Measurements from ENCODE around the gene GIT2.

The GIT2 gene

DNA sequence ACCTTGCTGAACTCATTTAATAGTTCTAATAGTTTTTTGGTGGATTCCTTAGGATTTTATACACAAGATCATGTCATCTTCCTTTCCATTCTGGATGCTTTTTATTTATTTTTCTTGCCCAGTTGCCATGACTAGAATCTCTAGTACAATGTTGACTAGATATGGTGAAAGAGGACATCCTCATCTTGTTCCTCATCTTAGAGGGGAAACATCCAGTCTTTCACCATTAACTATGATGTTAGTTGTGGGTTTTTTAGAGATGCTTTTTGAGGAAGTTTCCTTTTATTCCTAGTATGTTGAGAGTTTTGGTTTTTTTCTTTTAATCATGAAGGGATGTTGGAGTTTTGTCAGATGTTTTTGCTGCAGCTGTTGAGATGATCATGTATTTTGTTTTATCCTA, 11.7 kb upstream of the GIT2 start (continued):
- TF ChIP-seq, protein P1, sequence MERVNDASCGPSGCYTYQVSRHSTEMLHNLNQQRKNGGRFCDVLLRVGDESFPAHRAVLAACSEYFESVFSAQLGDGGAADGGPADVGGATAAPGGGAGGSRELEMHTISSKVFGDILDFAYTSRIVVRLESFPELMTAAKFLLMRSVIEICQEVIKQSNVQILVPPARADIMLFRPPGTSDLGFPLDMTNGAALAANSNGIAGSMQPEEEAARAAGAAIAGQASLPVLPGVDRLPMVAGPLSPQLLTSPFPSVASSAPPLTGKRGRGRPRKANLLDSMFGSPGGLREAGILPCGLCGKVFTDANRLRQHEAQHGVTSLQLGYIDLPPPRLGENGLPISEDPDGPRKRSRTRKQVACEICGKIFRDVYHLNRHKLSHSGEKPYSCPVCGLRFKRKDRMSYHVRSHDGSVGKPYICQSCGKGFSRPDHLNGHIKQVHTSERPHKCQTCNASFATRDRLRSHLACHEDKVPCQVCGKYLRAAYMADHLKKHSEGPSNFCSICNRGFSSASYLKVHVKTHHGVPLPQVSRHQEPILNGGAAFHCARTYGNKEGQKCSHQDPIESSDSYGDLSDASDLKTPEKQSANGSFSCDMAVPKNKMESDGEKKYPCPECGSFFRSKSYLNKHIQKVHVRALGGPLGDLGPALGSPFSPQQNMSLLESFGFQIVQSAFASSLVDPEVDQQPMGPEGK (tag by site-specific recombination; IDR thresholded peaks at IDR 0.05): no peak
- TF ChIP-seq ZBTB8A (tag by site-specific recombination; IDR thresholded peaks at IDR 0.05) (no peak), PRDM6 (tag by site-specific recombination; IDR thresholded peaks at IDR 0.05) (no peak), KLF9 (tag by site-specific recombination; IDR thresholded peaks at IDR 0.05; ENCODE audit: low read depth) (no peak), ZNF621 (tag by site-specific recombination; IDR thresholded peaks at IDR 0.05) (no peak), ZNF202 (tag by site-specific recombination; IDR thresholded peaks at IDR 0.05; ENCODE audit: borderline replicate concordance) (no peak)

- POLR2A ChIA-PET: no interaction called here
- Histone ChIP-seq H3K36me3 (ENCODE audit: control insufficient read depth in 2 of 2, insufficient read depth in 1 of 2, low read length in 2 of 2) (peaks cover 0 to 10% of the 10 kb centered on the region in 2 experiments; a peak in 1 of 3 replicates), H3K9me3 (ENCODE audit: control insufficient read depth, insufficient read depth, low read depth, low read length) (no peaks in the 10 kb centered on the region), H3K27ac (ENCODE audit: extremely low read depth, low read depth, low read length) (no peak overlapping the region), H3K4me1 (ENCODE audit: control insufficient read depth, insufficient read depth, low read length) (no peaks in the 10 kb centered on the region), H3K4me3 (ENCODE audit: low read depth, low read length) (no peak overlapping the region)
- CTCF ChIA-PET: no interaction called here
- no peak for TF ChIP-seq REPIN1 (tag by site-specific recombination; IDR thresholded peaks at IDR 0.05; ENCODE audit: low read depth)
- TF ChIP-seq, protein P2, sequence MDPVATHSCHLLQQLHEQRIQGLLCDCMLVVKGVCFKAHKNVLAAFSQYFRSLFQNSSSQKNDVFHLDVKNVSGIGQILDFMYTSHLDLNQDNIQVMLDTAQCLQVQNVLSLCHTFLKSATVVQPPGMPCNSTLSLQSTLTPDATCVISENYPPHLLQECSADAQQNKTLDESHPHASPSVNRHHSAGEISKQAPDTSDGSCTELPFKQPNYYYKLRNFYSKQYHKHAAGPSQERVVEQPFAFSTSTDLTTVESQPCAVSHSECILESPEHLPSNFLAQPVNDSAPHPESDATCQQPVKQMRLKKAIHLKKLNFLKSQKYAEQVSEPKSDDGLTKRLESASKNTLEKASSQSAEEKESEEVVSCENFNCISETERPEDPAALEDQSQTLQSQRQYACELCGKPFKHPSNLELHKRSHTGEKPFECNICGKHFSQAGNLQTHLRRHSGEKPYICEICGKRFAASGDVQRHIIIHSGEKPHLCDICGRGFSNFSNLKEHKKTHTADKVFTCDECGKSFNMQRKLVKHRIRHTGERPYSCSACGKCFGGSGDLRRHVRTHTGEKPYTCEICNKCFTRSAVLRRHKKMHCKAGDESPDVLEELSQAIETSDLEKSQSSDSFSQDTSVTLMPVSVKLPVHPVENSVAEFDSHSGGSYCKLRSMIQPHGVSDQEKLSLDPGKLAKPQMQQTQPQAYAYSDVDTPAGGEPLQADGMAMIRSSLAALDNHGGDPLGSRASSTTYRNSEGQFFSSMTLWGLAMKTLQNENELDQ (tag by site-specific recombination; IDR thresholded peaks at IDR 0.05; ENCODE audit: low read depth): no peak
- no peak for TF ChIP-seq SETDB1 (IDR thresholded peaks at IDR 0.05; ENCODE audit: insufficient read length, low read length)
- no peak for TF ChIP-seq ZNF501 (tag by site-specific recombination; IDR thresholded peaks at IDR 0.05)
- no peak for TF ChIP-seq ZNF600 (tag by site-specific recombination; IDR thresholded peaks at IDR 0.05)
- no peak for TF ChIP-seq ZNF707 (tag by site-specific recombination; IDR thresholded peaks at IDR 0.05)
- no peak for TF ChIP-seq ZNF513 (tag by site-specific recombination; IDR thresholded peaks at IDR 0.05)
- TF ChIP-seq ZNF23 (tag by site-specific recombination; IDR thresholded peaks at IDR 0.05; ENCODE audit: borderline replicate concordance): no peak
- no peak for TF ChIP-seq ZNF677 (tag by site-specific recombination; IDR thresholded peaks at IDR 0.05)
- TF ChIP-seq ZNF37A (tag by site-specific recombination; IDR thresholded peaks at IDR 0.05): no peak
- TF ChIP-seq ZFP69B (tag by site-specific recombination; IDR thresholded peaks at IDR 0.05): no peak
Measured at GRCh38 chr12:110006115-110006514, 9.9 kb upstream of the GIT2 start.
